HUES64 (cell line): ENCODE measurements around the gene SOX13.

Experiments
- H3K27ac ChIP-seq: 2 replicates; pipeline ENCODE4 v1.7.0; 2013; ENCODE audit warnings: low read depth, low read length, inconsistent platforms
- H3K27me3 ChIP-seq: 2 replicates; pipeline ENCODE4 v1.6.1; 2013; ENCODE audit warnings: mild to moderate bottlenecking, low read length; ENCODE audit not compliant: insufficient read depth
- H3K36me3 ChIP-seq: 2 replicates; pipeline ENCODE4 v1.6.1; 2013; ENCODE audit warnings: mild to moderate bottlenecking, low read length; ENCODE audit not compliant: insufficient read depth
- H3K4me1 ChIP-seq: 2 replicates; pipeline ENCODE4 v1.6.1; 2013; ENCODE audit warnings: mild to moderate bottlenecking, low read length, moderate library complexity; ENCODE audit not compliant: insufficient read depth
- H3K4me3 ChIP-seq: 2 replicates; pipeline ENCODE4 v1.5.1; 2013; ENCODE audit warnings: mild to moderate bottlenecking, low read length, moderate library complexity
- H3K9ac ChIP-seq: 2 replicates; pipeline ENCODE4 v1.6.1; 2013; ENCODE audit warnings: mild to moderate bottlenecking, low read depth, low read length
- H3K9me3 ChIP-seq: 2 replicates; pipeline ENCODE4 v1.6.1; 2013; ENCODE audit warnings: low read depth, low read length; ENCODE audit not compliant: insufficient read depth
- WGBS: fragments of 150-250, 120-280 bp; methylation state at CpG from one replicate; pipeline ENCODE4 v1.1.7; 2013; ENCODE audit warnings: missing lambda C conversion rate; 5-methylcytosine and 5-hydroxymethylcytosine counted together

Gene SOX13

GRCh38 chr1:204149107-204149506 lies 76.2 kb downstream of the SOX13 start:
- Histone ChIP-seq H3K36me3 (no peaks in the 10 kb centered on the region), H3K9me3 (no peaks in the 10 kb centered on the region), H3K4me1 (peaks cover 27% of the 10 kb centered on the region), H3K27me3 (peaks cover 19% of the 10 kb centered on the region), H3K27ac (no peak overlapping the region), H3K9ac (no peak overlapping the region), H3K4me3 (no peak overlapping the region)
- WGBS, result 95% methylated on average over 2 of the region's 2 CpGs

GRCh38 chr1:204149635-204150565 lies 77.0 kb downstream of the SOX13 start:
- H3K4me3 ChIP-seq, result no peak overlapping the region
- H3K9me3 ChIP-seq, result no peaks in the 10 kb centered on the region
- WGBS, result 90% methylated on average over 13 of the region's 16 CpGs

DNA sequence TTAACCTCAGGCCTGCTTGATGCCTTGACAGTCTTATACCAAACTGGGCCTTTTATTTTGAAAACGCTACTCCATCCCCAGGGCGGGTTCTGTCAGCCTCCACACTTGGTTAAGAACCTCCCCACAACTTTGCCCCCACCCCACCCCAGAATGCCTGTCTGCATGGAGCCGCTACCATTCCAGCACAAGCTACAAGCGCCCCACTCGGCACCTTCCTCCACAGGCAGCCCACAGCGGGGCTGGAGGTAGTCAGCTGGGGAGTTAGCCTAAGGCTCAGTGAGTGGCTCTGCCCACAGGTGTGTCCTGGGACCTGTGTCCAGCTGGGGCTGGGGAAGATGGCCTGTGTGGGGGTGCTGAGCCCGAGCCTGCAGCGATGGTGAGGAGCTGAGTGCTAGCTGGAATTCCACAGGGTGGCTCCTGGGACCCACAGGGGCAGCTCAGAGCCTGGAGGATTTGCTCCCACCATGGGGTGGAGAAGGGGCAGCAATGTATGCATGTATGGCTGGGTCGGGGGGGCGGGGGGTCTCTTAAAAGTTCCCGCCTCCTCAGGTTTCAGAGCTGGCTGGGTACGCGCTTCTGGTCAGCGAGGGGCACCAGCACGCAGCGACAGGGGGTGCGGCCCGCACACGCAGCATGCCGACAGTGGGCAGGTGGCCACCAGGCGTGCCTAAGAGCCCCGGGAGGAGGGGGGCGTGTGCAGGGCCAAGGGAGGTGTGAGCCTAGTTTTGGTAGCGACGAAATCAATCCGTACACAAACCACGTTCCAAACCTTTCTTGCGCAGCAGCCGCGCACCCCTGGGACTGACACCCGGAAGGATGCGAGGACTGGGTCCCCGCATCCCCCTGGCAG lies 78.0 kb downstream of the SOX13 start:
- Histone ChIP-seq H3K9me3 (no peaks in the 10 kb centered on the region), H3K27ac (no peak overlapping the region; the same call in 1 of the 2 replicates), H3K27me3 (peaks cover 19% of the 10 kb centered on the region), H3K4me3 (peak overlapping the region; percentile 73), H3K4me1 (peaks cover 27% of the 10 kb centered on the region), H3K36me3 (no peaks in the 10 kb centered on the region), H3K9ac (peak overlapping the region; percentile 49; the same call in 1 of the 2 replicates)
- 11% methylated on average over 32 of the region's 33 CpGs for WGBS

More at GRCh38 chr1:204149635-204150565, 77.0 kb downstream of the SOX13 start:
- peaks cover 27% of the 10 kb centered on the region for H3K4me1 ChIP-seq
- no peak overlapping the region for H3K9ac ChIP-seq
- no peak overlapping the region for H3K27ac ChIP-seq
- H3K36me3 ChIP-seq, result no peaks in the 10 kb centered on the region
- peaks cover 19% of the 10 kb centered on the region for H3K27me3 ChIP-seq

GRCh38 chr1:204151552-204152309 lies 78.8 kb downstream of the SOX13 start, which contains the start of gene ETNK2:
Gene ETNK2, minus strand, starts transcription at chr1:204152044. Its CDS starts 192 bp downstream, at chr1:204151852.
- under 1% methylated on average over 94 of the region's 94 CpGs for WGBS
- Histone ChIP-seq H3K27ac (no peak within 1 kb of the TSS; the same call in 1 of the 2 replicates), H3K9ac (peak within 1 kb of the TSS; percentile 49)

GRCh38 chr1:204152310-204153044 lies 79.6 kb downstream of the SOX13 start:
- peaks cover 19% of the 10 kb centered on the region for H3K27me3 ChIP-seq
- peak overlapping the region; percentile 73 for H3K4me3 ChIP-seq
- H3K9me3 ChIP-seq, result no peaks in the 10 kb centered on the region
- H3K36me3 ChIP-seq, result no peaks in the 10 kb centered on the region
- peak overlapping the region; percentile 38 for H3K9ac ChIP-seq
- H3K27ac ChIP-seq, result no peak overlapping the region
- peaks cover 19% of the 10 kb centered on the region for H3K4me1 ChIP-seq
- WGBS, result 39% methylated on average over 25 of the region's 25 CpGs

More at GRCh38 chr1:204151552-204152309, 78.8 kb downstream of the SOX13 start, which contains the start of gene ETNK2:
- Histone ChIP-seq H3K9me3 (no peaks in the 10 kb centered on the region), H3K4me1 (peaks cover 27% of the 10 kb centered on the region), H3K27me3 (peaks cover 19% of the 10 kb centered on the region), H3K36me3 (no peaks in the 10 kb centered on the region), H3K4me3 (peak within 1 kb of the TSS; percentile 73)

DNA sequence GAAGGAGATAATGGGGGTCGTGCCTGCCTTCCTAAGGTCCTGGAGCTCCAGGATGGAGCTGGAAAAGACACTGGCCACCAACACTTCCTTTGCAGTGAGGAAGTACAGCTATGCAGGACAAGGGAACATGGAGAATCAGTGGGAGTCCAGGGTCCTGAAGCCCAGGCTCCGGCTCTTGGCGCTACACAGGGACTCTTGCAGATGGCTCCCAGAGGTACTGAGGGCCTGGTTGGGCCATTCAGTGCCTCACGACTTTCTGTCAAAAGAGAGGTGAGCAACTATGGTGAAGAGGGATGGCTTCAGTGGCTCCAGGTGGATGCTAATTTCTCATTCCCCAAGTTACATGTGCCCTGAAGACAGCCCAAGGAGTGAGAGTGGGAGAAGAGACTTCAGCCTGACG lies 80.8 kb downstream of the SOX13 start:
- no peaks in the 10 kb centered on the region for H3K9me3 ChIP-seq
- WGBS, result 92% methylated on average over 5 of the region's 5 CpGs
- no peaks in the 10 kb centered on the region for H3K36me3 ChIP-seq
- H3K27ac ChIP-seq, result no peak overlapping the region
- no peak overlapping the region for H3K9ac ChIP-seq
- peaks cover 8% of the 10 kb centered on the region; the same call in 1 of the 2 replicates for H3K4me1 ChIP-seq
- H3K4me3 ChIP-seq, result no peak overlapping the region
- peaks cover 19% of the 10 kb centered on the region for H3K27me3 ChIP-seq

GRCh38 chr1:204154568-204155255 lies 81.8 kb downstream of the SOX13 start:
- no peaks in the 10 kb centered on the region for H3K36me3 ChIP-seq
- H3K9me3 ChIP-seq, result no peaks in the 10 kb centered on the region
- H3K4me1 ChIP-seq, result peaks cover 6% of the 10 kb centered on the region; the same call in 1 of the 2 replicates
- no peak overlapping the region for H3K27ac ChIP-seq
- WGBS, result 94% methylated on average over 15 of the region's 15 CpGs
- peaks cover 19% of the 10 kb centered on the region for H3K27me3 ChIP-seq
- no peak overlapping the region for H3K9ac ChIP-seq
- no peak overlapping the region for H3K4me3 ChIP-seq

DNA sequence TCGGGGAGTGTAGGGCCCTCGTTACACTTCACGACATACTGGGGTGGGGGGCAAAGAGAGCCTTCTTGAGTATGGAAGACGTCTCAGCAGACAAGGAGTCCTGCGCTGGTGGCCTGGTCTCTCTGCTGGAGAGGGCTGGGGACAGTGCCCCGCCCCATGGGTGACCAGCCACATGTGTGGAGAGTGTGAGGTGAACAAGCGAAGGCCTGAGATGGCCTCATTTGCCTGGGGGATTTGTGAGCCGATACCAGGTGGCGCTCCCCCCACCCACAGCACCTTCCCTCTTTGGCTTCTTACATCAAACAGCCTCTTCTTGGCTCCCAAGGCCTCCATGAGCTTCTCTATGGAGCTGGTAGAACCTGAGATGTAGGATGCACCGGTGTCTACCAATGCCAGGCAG lies 83.0 kb downstream of the SOX13 start:
- Histone ChIP-seq H3K27ac (no peak overlapping the region), H3K9me3 (no peaks in the 10 kb centered on the region), H3K4me3 (no peak overlapping the region), H3K4me1 (0 out of 2 replicates have a peak, but pooled peaks cover 6% of the 10 kb centered on the region), H3K27me3 (peaks cover 17% of the 10 kb centered on the region), H3K36me3 (no peaks in the 10 kb centered on the region), H3K9ac (no peak overlapping the region)
- 89% methylated on average over 10 of the region's 10 CpGs for WGBS

DNA sequence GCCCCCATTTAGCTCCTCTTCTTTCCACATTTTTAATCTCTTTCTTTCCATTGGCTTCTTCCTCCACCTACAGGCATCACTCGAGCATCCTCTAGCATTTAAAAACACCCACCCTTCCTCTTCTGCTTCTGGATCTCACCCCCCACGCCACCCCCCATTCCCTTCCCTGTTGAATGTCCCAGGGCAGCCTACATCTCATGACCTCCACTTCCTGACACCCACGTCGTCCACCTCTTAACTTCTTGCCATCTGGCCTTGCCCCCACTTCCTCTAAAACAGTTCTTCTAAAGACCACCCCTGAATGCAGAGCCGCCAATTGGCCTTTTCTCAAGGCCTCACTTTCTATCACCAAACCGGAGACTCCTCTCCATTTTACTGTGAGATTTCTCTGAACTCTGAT lies 85.0 kb downstream of the SOX13 start:
- H3K4me3 ChIP-seq, result no peak overlapping the region
- no peaks in the 10 kb centered on the region for H3K4me1 ChIP-seq
- H3K27ac ChIP-seq, result no peak overlapping the region
- 84% methylated on average over 6 of the region's 6 CpGs for WGBS
- H3K27me3 ChIP-seq, result peaks cover 1% of the 10 kb centered on the region
- no peaks in the 10 kb centered on the region for H3K9me3 ChIP-seq
- H3K36me3 ChIP-seq, result no peaks in the 10 kb centered on the region
- H3K9ac ChIP-seq, result no peak overlapping the region
